GM06990 (cell line): ENCODE results near the gene SLC12A5.
"Not testable (repeated sequence)": the region's sequence is repeated elsewhere in the genome, so short reads cannot be mapped to it uniquely, and the experiment has no call there.

Experiments
- DNase-seq: peaks from one replicate; pipeline ENCODE4 v3.0.0-alpha.2; 2011; ENCODE audit not compliant: insufficient read length; ENCODE audit errors: extremely low read depth
- H3K27me3 ChIP-seq: replicated peaks from 2 replicates; pipeline ENCODE4 v1.6.0; 2011; ENCODE audit warnings: low read length; ENCODE audit not compliant: control insufficient read depth, insufficient read depth
- H3K36me3 ChIP-seq: 2 replicates; pipeline ENCODE4 v1.5.1; 2011; ENCODE audit warnings: low read length; ENCODE audit not compliant: control insufficient read depth, insufficient read depth
- H3K4me3 ChIP-seq: replicated peaks from 2 replicates; pipeline ENCODE4 v1.5.1; 2011; ENCODE audit warnings: low read depth, mild to moderate bottlenecking, control low read depth, low read length
- CTCF ChIP-seq: IDR thresholded peaks from 2 replicates; pipeline ENCODE4 v1.5.1; 2011; ENCODE audit warnings: low read length, control low read depth, mild to moderate bottlenecking, inconsistent platforms; ENCODE audit not compliant: insufficient read depth, poor library complexity, severe bottlenecking

The SLC12A5 gene

GRCh38 chr20:46028772-46029371 lies at the start of gene SLC12A5:
Gene SLC12A5, plus strand, starts transcription at chr20:46029215. Its CDS starts 130 bp downstream, at chr20:46029345.
- H3K36me3 ChIP-seq, result no peaks in the 10 kb centered on the region
- H3K4me3 ChIP-seq, result no peak within 1 kb of the TSS
- no peak for TF ChIP-seq CTCF
- H3K27me3 ChIP-seq, result peaks cover 8% of the 10 kb centered on the region
- DNase-seq, result no peak

- no peaks in the 10 kb centered on the region for H3K27me3 ChIP-seq
- H3K4me3 ChIP-seq, result no peak overlapping the region
- H3K36me3 ChIP-seq, result no peaks in the 10 kb centered on the region
- no peak for TF ChIP-seq CTCF
- DNase-seq, result no peak
Observed at GRCh38 chr20:45981261-45981660, 47.8 kb upstream of the SLC12A5 start.

- TF ChIP-seq CTCF, result no peak
Observed at GRCh38 chr20:45983279-45983743, 45.7 kb upstream of the SLC12A5 start.

GRCh38 chr20:45985573-45985972 lies 43.4 kb upstream of the SLC12A5 start:
- Histone ChIP-seq H3K36me3 (no peaks in the 10 kb centered on the region), H3K4me3 (no peak overlapping the region), H3K27me3 (no peaks in the 10 kb centered on the region)
- no peak for TF ChIP-seq CTCF
- DNase-seq, result no peak

More at GRCh38 chr20:45983279-45983743, 45.7 kb upstream of the SLC12A5 start:
- Histone ChIP-seq H3K36me3 (no peaks in the 10 kb centered on the region), H3K4me3 (no peak overlapping the region), H3K27me3 (no peaks in the 10 kb centered on the region)
- DNase-seq, result no peak

GRCh38 chr20:45987108-45987780 lies 41.8 kb upstream of the SLC12A5 start:
- Histone ChIP-seq H3K4me3 (no peak overlapping the region), H3K27me3 (no peaks in the 10 kb centered on the region), H3K36me3 (no peaks in the 10 kb centered on the region)
- peak; percentile 69 for DNase-seq
- peak; percentile 96 for TF ChIP-seq CTCF

GRCh38 chr20:45988830-45989229 lies 40.2 kb upstream of the SLC12A5 start:
- H3K27me3 ChIP-seq, DNase-seq, H3K4me3 ChIP-seq, H3K36me3 ChIP-seq: not testable (repeated sequence)
